Measurements from ENCODE around the gene SLC7A11.
A peak's percentile ranks its signal among the peaks of the same experiment; 100 is the strongest.

Gene SLC7A11

DNA sequence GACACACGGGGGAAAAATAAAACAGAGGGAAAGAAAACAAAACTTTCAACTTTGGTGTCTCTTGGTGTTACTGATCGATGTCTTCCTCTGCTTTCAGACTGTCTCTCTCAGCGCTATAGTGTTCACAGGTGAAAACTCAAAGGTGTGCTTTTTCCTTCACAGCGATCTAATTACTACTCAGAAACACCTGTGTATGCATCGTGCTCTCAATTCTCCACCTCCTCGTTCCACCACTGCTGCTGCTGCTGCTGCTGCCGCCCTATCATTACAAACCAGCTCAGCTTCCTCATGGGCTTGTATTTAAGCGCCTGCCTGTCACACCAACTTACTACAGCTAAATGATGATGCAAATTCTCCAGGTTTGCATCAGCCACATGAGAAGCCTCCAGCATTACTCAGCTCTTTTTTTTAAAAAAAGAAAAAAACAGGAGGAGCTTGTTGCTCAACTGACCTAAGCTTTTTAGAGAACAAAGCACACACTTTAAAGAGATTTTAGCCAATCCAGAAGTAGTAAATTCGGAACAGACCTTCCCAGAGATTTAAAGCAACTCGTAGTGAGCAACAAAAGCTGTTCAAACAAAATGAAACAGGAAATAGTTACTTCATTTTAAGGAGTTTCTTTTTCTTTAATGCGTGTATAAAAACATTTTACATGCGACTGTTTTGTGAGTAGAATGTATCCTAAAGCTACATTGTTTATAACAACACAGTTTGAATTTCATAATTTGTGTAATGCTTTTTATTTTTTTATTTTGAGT is at the start of gene SLC7A11:
TSS of gene SLC7A11 (minus strand) at position 274 of the 758 bp plus-strand sequence. CDS start 280 bp downstream, outside the sequence.
- peak; percentile 83 for DNase-seq

GRCh38 chr4:138291431-138291830 is 49.3 kb upstream of the SLC7A11 start:
- DNase-seq, result no peak

DNA sequence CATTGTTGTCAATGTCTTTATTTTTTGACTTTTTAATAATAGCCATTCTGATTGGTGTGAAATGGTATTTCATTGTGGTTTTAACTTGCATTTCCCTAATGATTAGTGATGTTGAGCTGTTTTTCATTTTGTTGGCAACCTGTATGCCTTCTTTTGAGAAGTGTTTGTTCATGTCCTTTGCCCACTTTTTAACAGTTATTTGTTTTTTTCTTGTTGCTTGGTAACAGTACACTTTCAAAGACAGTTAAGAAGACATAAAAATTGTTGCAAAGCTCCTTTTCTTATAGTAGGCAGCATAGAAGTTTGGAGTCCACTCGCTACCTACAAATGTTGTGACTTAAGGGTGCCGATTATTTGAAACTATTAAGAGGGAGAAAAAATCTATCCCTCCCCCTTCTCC is 48.7 kb upstream of the SLC7A11 start:
- no peak for DNase-seq

GRCh38 chr4:138279286-138279685 is 37.1 kb upstream of the SLC7A11 start:
- no peak for DNase-seq

GRCh38 chr4:138277133-138277532 is 35.0 kb upstream of the SLC7A11 start:
- DNase-seq, result no peak

DNA sequence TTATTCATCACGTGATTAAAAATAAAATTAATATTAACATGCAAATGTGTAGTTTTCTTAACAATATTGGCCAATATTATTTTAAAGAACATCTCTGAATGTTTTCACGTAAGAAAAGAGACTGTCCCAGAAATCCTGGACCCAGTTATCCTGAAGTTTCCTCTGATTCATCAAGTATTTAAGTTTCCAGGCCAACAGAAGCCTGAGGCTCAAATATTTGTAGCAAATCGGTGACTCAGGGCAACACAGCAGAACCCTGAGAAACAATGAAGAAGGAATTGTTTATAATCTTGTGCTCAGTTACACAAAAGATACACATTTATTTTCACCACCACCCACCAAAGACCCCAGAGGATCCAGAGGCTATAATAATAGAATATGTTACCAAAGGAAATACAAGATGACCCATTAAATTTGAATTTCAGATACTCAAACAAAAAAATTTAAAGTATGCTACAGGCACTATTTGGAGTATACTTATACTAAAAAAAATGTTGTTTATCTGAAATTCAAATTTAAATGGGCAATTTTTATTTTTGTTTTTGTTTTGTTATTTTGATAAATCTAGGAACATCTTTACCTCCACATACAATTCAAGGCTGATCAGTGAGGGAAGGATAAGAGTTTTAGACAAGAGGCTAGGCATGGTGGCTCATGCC is 33.9 kb upstream of the SLC7A11 start:
- no peak for DNase-seq

GRCh38 chr4:138275216-138275615 is 33.1 kb upstream of the SLC7A11 start:
- no peak for DNase-seq

DNA sequence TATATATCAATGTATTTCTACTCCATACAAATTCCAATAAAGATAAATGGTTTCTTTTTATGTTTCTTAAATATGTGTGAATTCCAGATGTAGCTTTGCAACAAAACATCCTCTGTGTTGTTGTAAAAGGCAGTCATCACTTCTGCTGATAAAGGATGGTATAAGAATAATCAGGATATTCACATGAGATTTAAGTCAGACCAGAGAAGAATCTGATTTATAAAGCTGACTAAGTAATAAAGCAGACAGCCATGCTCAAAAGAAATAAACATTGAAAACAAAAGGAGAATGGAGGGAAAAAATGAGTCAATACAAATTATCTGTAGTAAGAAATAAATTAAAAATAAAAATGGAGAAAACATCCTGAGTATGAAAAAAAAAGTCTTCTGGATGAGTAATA is 27.0 kb upstream of the SLC7A11 start:
- DNase-seq, result no peak

DNA sequence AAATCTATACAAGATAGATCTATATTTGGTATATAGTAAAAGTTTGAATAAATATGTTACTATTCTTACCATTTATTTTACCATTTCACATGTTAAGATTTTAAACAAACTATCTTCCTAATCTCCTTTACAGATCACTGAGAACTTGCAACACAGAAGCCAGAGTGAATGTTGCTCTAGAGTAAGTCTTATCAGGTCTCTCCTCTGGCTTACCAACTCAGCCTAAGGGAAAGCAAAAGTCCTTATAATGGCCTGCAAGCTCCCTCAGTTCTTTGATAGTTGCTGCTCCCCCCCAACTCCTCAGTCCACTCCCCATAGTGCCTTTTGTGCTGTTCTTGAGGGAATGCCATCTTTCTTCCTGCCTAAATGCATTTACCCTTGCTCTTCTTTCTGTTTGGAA is 25.7 kb upstream of the SLC7A11 start:
- DNase-seq, result no peak

GRCh38 chr4:138266948-138267347 is 24.8 kb upstream of the SLC7A11 start:
- DNase-seq, result no peak

DNA sequence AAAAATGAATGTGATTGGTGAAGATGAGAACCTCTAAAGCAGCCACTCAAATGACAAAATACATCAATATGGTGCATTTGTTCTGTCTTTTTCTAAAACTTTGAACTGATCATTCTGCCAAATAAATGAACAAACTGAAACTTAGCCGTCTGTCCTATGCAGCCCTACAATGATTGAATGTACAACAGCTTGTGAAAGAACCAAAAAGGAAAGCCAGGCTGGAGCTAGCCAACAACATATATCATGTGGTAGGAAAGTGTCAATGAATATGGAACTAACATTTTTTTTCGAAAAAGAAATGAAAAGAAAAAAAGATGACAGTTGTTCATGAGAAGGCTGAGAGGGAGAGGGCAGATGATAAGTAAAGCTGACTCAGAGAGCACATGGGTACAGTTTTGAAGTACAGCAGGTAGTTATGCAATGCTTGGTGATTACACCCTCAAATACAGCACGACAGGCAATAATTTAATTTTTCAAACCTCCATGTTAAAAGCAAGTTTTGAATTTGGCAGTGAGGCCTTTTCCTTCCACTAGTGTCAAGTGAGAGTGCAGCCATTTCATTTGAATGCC is 21.2 kb upstream of the SLC7A11 start:
- no peak for DNase-seq

DNA sequence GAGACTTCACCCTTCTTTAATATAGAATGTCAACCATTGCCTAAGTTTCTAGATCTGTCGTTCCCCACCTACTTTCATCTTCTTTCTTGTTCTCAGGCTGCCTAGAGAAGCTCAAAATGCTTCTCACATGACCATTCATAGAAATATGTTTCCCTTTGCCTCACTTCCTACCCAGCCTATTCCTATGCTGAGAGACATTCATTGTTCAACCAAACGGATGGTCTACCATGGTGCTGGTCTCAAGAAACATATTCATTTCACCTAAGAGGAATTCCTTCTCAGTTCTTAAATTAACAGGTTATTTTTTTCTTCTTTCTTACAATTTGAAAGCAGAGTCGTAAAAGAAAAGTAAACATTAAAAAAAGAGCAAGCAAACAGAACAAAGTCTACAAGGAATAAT is 20.3 kb upstream of the SLC7A11 start:
- no peak for DNase-seq

GRCh38 chr4:138262030-138262429 is 19.9 kb upstream of the SLC7A11 start:
- DNase-seq, result no peak

DNA sequence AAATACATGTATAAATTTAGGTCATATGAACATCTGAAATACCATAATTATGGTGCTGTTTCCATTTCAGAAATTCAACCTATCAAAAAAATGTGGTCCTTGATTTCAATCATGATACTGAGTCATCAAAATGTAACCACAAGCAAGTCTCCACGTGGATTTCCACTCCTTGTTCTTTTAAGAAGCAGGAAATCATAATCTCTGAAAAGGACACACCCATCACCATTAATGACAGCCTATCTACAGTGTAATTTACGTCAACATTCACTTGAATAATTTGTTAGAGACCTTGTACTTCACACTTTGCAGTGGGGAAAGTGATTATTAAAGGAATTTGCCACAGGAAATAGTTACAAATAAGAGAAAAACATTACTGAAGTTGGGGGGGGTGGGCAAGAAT is 17.7 kb upstream of the SLC7A11 start:
- DNase-seq, result no peak

DNA sequence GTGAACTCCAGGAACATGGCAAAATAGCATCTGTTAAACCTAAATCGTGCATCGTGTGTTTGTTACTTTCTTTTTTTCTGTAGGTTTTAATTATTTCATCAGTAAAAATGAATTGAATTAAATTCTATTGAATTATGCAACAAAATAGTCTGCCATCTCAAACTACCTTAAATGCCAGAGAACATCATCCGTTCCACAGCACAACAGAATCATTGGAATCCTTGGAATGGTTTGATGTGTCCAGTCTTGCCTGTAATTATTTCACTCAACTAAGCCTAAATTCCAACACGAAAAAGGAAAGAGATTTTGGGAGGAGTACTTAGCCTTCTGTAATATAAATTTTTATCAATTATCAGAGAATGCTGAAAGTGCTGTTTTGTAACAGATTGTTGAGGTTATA is 17.1 kb upstream of the SLC7A11 start:
- DNase-seq, result no peak

DNA sequence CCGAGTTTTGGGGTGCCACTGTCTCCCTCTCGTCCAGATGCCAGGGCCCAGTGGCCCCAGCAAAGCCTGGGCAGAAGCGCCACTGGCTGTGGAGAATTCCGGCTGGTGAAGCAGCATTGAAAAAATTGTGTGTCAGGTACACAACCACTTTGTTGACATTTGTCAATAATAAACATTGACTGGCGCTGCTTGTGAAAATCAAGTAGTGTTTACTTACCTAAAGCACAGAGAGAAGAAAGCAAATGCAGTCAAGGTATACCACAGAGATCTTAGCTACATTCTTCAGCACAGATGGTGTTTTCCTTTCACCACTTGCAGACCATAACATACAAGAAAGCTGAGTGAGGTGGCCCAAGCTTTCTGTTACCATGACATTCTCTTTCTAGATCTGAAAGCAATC is 14.5 kb upstream of the SLC7A11 start:
- DNase-seq, result no peak

DNA sequence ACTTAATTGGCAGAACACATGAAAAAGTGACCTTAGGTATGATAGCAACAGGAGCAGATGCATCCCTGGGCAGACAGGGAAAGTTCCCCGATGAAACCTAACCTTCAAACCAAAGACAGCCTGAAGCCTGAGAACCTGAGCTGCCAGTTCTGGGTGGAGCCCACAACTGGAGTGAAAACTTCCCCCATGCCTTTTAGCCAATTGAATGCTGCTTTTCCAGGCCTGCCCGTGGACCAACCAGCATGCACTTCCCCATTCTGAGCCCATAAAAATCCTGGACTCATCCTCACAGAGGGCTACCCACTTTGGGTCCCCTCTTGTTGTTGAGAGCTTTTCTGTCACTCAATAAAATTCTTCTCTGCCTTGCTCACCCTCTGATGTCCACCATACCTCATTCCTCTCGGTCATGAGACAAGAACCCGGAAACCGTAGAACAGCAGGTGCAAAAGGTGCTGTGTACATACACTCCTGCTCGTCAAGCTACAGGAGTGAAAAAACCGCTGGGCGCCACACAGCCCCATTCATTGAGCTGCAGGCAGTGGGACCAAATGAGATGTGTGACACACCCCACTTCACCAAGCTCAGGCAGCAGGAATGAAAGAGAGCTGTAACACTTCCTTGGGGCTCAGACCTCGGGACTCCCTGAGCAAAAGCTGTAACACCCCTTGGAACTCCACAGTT is 13.9 kb upstream of the SLC7A11 start:
- DNase-seq, result peak; percentile 75

DNA sequence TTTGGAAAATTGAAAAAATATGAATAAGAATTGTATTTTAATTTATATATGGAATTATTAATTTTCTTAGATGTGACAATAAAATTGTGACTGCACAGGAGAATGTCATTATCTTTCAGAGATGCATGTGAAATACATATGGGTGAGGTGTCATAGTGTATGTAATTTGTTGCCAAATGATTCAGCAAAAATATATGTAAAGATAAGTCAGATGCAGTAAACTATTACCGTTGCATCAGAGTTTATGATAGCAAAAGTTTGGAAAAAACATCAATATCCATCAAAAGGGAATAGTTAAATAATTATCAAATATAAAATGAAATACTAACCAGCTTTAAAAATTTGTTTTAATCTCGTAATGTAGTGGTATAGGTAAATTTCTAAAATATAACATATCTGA is 10.4 kb upstream of the SLC7A11 start:
- DNase-seq, result no peak

DNA sequence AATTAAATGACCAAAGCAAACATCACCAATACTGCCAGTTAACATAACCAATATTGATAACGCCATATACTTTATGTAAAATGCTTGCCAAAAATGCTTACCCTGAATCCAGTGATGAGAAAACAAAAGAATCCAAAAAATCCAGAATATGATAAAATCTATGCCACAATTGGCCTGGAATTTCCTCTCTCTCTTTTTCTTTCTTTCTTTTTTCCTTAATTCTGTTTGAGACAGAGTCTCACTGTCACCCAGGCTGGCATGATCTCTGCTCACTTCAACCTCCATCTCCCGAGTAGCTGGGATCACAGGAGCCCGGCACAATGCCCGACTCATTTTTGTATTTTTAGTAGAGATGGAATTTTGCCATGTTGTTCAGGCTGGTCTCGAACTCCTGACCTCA is 9.8 kb upstream of the SLC7A11 start:
- no peak for DNase-seq

- DNase-seq, result no peak
These were observed 7.0 kb upstream of the SLC7A11 start for GRCh38 chr4:138249132-138249531.

DNA sequence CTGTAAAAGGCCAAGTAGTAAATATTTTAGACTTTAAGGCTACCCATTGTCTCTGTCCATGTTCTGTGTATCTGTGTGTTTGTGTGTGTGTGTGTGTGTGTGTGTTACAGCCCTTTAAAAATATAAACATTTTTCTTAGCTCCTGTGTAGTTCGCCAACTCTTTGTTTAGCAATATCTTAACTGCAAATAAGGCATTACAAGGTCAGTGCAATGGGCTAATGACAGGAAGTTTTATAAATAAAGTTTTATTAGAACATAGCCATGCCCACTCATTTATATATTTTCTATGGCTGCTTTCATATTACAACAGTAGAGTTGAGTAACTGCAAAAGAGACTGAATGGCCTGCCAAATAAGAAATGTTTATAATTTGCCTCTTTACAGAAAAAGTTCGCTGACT is 5.9 kb upstream of the SLC7A11 start:
- no peak for DNase-seq

- no peak for DNase-seq
These were observed 5.5 kb upstream of the SLC7A11 start for GRCh38 chr4:138247643-138248042.

DNA sequence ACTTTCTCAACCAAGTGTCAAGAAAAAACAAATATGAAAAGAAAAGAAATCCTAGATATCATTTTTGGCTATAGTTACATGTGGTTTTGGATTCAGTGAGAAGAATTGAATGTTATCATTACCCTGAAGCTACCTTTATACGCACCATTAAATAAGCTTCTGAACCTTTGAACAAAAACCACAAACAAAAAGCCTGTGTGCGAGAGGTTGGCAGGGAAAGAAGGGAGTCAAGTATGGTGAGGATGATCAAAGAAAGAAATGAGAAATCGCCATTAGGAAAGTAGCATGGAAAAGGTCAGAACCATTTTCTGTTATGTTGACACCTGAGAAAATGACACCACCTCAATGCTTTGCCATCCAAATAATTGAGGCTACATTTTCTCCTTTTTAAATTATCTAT is 1.2 kb upstream of the SLC7A11 start:
- no peak for DNase-seq

DNA sequence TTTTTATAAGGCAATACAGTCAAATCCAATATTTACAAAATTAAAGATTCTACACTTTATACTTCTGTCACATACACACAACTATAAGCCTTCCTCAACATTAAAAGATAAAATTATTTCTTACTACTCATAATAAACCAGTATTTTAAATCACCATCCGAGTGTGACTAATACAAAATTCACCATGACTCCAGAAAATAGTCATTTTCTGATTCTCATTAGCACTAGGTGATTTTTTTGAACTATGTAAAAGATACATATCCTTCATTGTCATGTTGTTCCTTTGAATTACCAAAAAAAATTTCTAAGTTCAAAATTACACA is 646 bp upstream of the SLC7A11 start:
- DNase-seq, result no peak
